ENCODE results near the gene UNG. TPM values are rescaled to one million over a fixed set of nuclear protein-coding genes. Genes with fewer than 3 reads are reported as not detected.

Gene UNG
- total RNA-seq, 4 donors from 2014 or later, result 31.9 to 57.5 (median 46.9) TPM

GRCh38 chr12:109065853-109066193 lies 31.6 kb upstream of the UNG start:
- H3K4me3 ChIP-seq (ENCODE audit: low read depth, poor library complexity, severe bottlenecking), result no peak overlapping the region
- intact Hi-C loops (cut with DNase I; ENCODE audit: low total_unique reads), result no loop called here
- no peak for DNase-seq (ENCODE audit: low spot score in 2 of 2)
- TF ChIP-seq POLR2A (IDR thresholded peaks at IDR 0.05), result no peak
- no peak for TF ChIP-seq CTCF (IDR thresholded peaks at IDR 0.05)
- 59 to 84% methylated on average over 1 of the region's 1 CpG for WGBS, 2 donors

- intact Hi-C loops (cut with DNase I; ENCODE audit: low total_unique reads), result no loop called here
- WGBS, 2 donors, result 78 to 79% methylated on average over 17 of the region's 17 CpGs
- no peak overlapping the region for H3K4me3 ChIP-seq (ENCODE audit: low read depth, poor library complexity, severe bottlenecking)
- DNase-seq (ENCODE audit: low spot score in 2 of 2), result no peak
- no peak for TF ChIP-seq POLR2A (IDR thresholded peaks at IDR 0.05)
- TF ChIP-seq CTCF (IDR thresholded peaks at IDR 0.05), result no peak
Observed at GRCh38 chr12:109069307-109070271, 27.8 kb upstream of the UNG start.

GRCh38 chr12:109074866-109075265 lies 22.5 kb upstream of the UNG start:
- DNase-seq (ENCODE audit: low spot score in 2 of 2), result no peak
- TF ChIP-seq POLR2A (IDR thresholded peaks at IDR 0.05) (no peak), CTCF (IDR thresholded peaks at IDR 0.05) (no peak)
- H3K4me3 ChIP-seq (ENCODE audit: low read depth, poor library complexity, severe bottlenecking), result no peak overlapping the region
- intact Hi-C loops (cut with DNase I; ENCODE audit: low total_unique reads), result no loop called here

GRCh38 chr12:109082751-109083150 lies 14.6 kb upstream of the UNG start:
- TF ChIP-seq CTCF (IDR thresholded peaks at IDR 0.05) (no peak), POLR2A (IDR thresholded peaks at IDR 0.05) (no peak)
- WGBS, 2 donors, result 94% methylated on average over 14 of the region's 14 CpGs
- intact Hi-C loops (cut with DNase I; ENCODE audit: low total_unique reads), result no loop called here
- H3K4me3 ChIP-seq (ENCODE audit: low read depth, poor library complexity, severe bottlenecking), result no peak overlapping the region
- DNase-seq (ENCODE audit: low spot score in 2 of 2), result no peak

- DNase-seq (ENCODE audit: low spot score in 2 of 2), result no peak
- intact Hi-C loops (cut with DNase I; ENCODE audit: low total_unique reads), result no loop called here
- 95 to 100% methylated on average over 2 of the region's 2 CpGs for WGBS, 2 donors
- TF ChIP-seq CTCF (IDR thresholded peaks at IDR 0.05) (no peak), POLR2A (IDR thresholded peaks at IDR 0.05) (no peak)
- H3K4me3 ChIP-seq (ENCODE audit: low read depth, poor library complexity, severe bottlenecking), result no peak overlapping the region
Observed at GRCh38 chr12:109084425-109084824, 13.0 kb upstream of the UNG start.
